ENCODE results near the gene COTL1. TPM values are rescaled to one million over a fixed set of nuclear protein-coding genes. Genes with fewer than 3 reads are reported as not detected.

Gene COTL1
- total RNA-seq, 1 donor from 2014 or later = 359 TPM

DNA sequence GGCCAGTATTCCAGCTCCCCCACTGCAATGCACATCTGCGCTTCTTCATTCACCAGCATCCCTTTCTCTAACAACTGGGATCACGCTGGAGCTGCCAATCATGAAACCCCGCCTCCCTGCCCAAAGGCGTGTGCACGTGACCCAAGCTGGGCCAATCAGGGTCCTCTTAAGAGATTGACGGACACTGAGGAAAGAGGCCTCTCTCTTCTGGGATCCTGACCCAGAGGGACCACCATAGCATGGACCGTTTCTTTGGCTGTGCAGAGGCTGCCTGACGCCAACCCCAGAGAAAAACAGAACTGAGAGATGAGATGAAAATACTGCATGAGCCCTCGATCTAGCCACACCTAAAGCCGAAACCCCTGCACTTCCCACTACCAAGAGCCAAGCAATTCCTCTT is 32.0 kb downstream of the COTL1 start:
- no peak overlapping the region for H3K4me2 ChIP-seq (ENCODE audit: low read length)
- H3K4me3 Mint-ChIP-seq (ENCODE audit: unreplicated experiment) = no peak overlapping the region
- H3K4me3 ChIP-seq (ENCODE audit: insufficient read depth, low read depth, low read length) = no peak overlapping the region
- peaks cover 23% of the 10 kb centered on the region for H3K36me3 Mint-ChIP-seq (ENCODE audit: low read depth, unreplicated experiment)
- peaks cover 15% of the 10 kb centered on the region for H3K4me1 Mint-ChIP-seq (ENCODE audit: low read depth, unreplicated experiment)
- no peaks in the 10 kb centered on the region for H3K27me3 ChIP-seq (ENCODE audit: insufficient read depth, low read length)
- H3K9ac ChIP-seq (ENCODE audit: low read length) = no peak overlapping the region
- H4K20me1 ChIP-seq (ENCODE audit: insufficient read depth, low read length) = peaks cover 87% of the 10 kb centered on the region
- H3K27ac ChIP-seq (ENCODE audit: low read depth, low read length) = no peak overlapping the region
- TF ChIP-seq CTCF (IDR thresholded peaks at IDR 0.05; ENCODE audit: insufficient read depth, low read depth, low read length) = no peak
- TF ChIP-seq EZH2 (IDR thresholded peaks at IDR 0.05; ENCODE audit: insufficient read depth, low read length) = no peak
- H3K9me3 Mint-ChIP-seq (ENCODE audit: unreplicated experiment) = no peaks in the 10 kb centered on the region
- H3K36me3 ChIP-seq (ENCODE audit: insufficient read depth, low read length) = peaks cover 10% of the 10 kb centered on the region
- H3K9me3 ChIP-seq (ENCODE audit: insufficient read depth, low read depth, low read length) = no peaks in the 10 kb centered on the region
- peaks cover 81% of the 10 kb centered on the region for H3K79me2 ChIP-seq (ENCODE audit: insufficient read depth, low read length)
- no peak for DNase-seq (ENCODE audit: low read depth)
- peak overlapping the region; percentile 55 for H3K27ac Mint-ChIP-seq (ENCODE audit: unreplicated experiment)
- H3K4me1 ChIP-seq (ENCODE audit: insufficient read depth, low read length) = peaks cover 18% of the 10 kb centered on the region
- no peak overlapping the region for H2AFZ ChIP-seq (ENCODE audit: low read depth, low read length)
- H3K27me3 Mint-ChIP-seq (ENCODE audit: low read depth, unreplicated experiment) = no peaks in the 10 kb centered on the region
- no peak for FAIRE-seq

DNA sequence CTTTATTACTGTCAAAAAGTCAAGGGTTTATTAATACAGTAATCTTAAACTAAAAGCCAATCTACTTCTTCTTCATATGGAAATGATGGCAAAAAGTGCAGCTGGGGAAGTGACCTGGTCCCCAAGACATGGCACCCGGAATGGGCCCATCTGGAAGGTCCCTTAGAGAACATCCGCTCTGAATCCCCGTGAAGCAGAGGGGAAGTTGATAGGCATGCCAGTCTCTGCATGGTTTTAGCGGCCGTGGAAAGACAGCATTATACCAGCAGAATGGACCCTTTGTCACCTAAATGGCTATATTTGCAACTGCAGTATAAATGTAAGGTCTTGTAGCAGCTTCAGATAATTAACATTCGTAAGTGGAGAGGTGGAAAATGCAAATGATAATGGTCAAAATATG is 32.4 kb downstream of the COTL1 start:
- peaks cover 85% of the 10 kb centered on the region for H4K20me1 ChIP-seq (ENCODE audit: insufficient read depth, low read length)
- H2AFZ ChIP-seq (ENCODE audit: low read depth, low read length) = no peak overlapping the region
- DNase-seq (ENCODE audit: low read depth) (no peak), FAIRE-seq (no peak)
- no peak for TF ChIP-seq EZH2 (IDR thresholded peaks at IDR 0.05; ENCODE audit: insufficient read depth, low read length)
- no peak for TF ChIP-seq CTCF (IDR thresholded peaks at IDR 0.05; ENCODE audit: insufficient read depth, low read depth, low read length)
- H3K4me3 ChIP-seq (ENCODE audit: insufficient read depth, low read depth, low read length) = no peak overlapping the region
- Mint-ChIP-seq H3K27me3 (ENCODE audit: low read depth, unreplicated experiment) (no peaks in the 10 kb centered on the region), H3K36me3 (ENCODE audit: low read depth, unreplicated experiment) (peaks cover 19% of the 10 kb centered on the region), H3K4me1 (ENCODE audit: low read depth, unreplicated experiment) (peaks cover 15% of the 10 kb centered on the region), H3K9me3 (ENCODE audit: unreplicated experiment) (no peaks in the 10 kb centered on the region), H3K4me3 (ENCODE audit: unreplicated experiment) (no peak overlapping the region), H3K27ac (ENCODE audit: unreplicated experiment) (no peak overlapping the region)
- no peaks in the 10 kb centered on the region for H3K27me3 ChIP-seq (ENCODE audit: insufficient read depth, low read length)
- H3K4me1 ChIP-seq (ENCODE audit: insufficient read depth, low read length) = peaks cover 18% of the 10 kb centered on the region
- H3K79me2 ChIP-seq (ENCODE audit: insufficient read depth, low read length) = peaks cover 79% of the 10 kb centered on the region
- H3K4me2 ChIP-seq (ENCODE audit: low read length) = no peak overlapping the region
- H3K36me3 ChIP-seq (ENCODE audit: insufficient read depth, low read length) = peaks cover 10% of the 10 kb centered on the region
- no peak overlapping the region for H3K27ac ChIP-seq (ENCODE audit: low read depth, low read length)
- no peak overlapping the region for H3K9ac ChIP-seq (ENCODE audit: low read length)
- no peaks in the 10 kb centered on the region for H3K9me3 ChIP-seq (ENCODE audit: insufficient read depth, low read depth, low read length)

GRCh38 chr16:84584678-84585077 is 33.2 kb downstream of the COTL1 start:
- peaks cover 79% of the 10 kb centered on the region for H3K79me2 ChIP-seq (ENCODE audit: insufficient read depth, low read length)
- H3K36me3 Mint-ChIP-seq (ENCODE audit: low read depth, unreplicated experiment) = peaks cover 15% of the 10 kb centered on the region
- FAIRE-seq = no peak

More at GRCh38 chr16:84584678-84585077, 33.2 kb downstream of the COTL1 start:
- Histone ChIP-seq H4K20me1 (ENCODE audit: insufficient read depth, low read length) (peaks cover 85% of the 10 kb centered on the region), H3K4me2 (ENCODE audit: low read length) (no peak overlapping the region), H3K9ac (ENCODE audit: low read length) (no peak overlapping the region), H3K27ac (ENCODE audit: low read depth, low read length) (no peak overlapping the region), H3K9me3 (ENCODE audit: insufficient read depth, low read depth, low read length) (no peaks in the 10 kb centered on the region), H3K4me1 (ENCODE audit: insufficient read depth, low read length) (peaks cover 18% of the 10 kb centered on the region), H3K36me3 (ENCODE audit: insufficient read depth, low read length) (peaks cover 10% of the 10 kb centered on the region), H3K4me3 (ENCODE audit: insufficient read depth, low read depth, low read length) (no peak overlapping the region), H2AFZ (ENCODE audit: low read depth, low read length) (no peak overlapping the region), H3K27me3 (ENCODE audit: insufficient read depth, low read length) (no peaks in the 10 kb centered on the region)
- Mint-ChIP-seq H3K4me1 (ENCODE audit: low read depth, unreplicated experiment) (peaks cover 15% of the 10 kb centered on the region), H3K9me3 (ENCODE audit: unreplicated experiment) (no peaks in the 10 kb centered on the region), H3K4me3 (ENCODE audit: unreplicated experiment) (no peak overlapping the region), H3K27me3 (ENCODE audit: low read depth, unreplicated experiment) (no peaks in the 10 kb centered on the region), H3K27ac (ENCODE audit: unreplicated experiment) (no peak overlapping the region)
- no peak for DNase-seq (ENCODE audit: low read depth)
- TF ChIP-seq EZH2 (IDR thresholded peaks at IDR 0.05; ENCODE audit: insufficient read depth, low read length) = no peak
- no peak for TF ChIP-seq CTCF (IDR thresholded peaks at IDR 0.05; ENCODE audit: insufficient read depth, low read depth, low read length)

All from astrocyte (in vitro differentiated cells and primary cell).